K562 (cell line): Measurements from ENCODE around the gene CDCA4. TPM values are rescaled to one million over a fixed set of nuclear protein-coding genes. Genes with fewer than 3 reads are reported as not detected.
"Not testable (repeated sequence)": the region's sequence is repeated elsewhere in the genome, so short reads cannot be mapped to it uniquely, and the experiment has no call there.

Experiments used
- ATAC-seq: fragments of 200-7000 bp; cut with Tn5 transposase; 3 replicates; pipeline ENCODE4 v1.9.1; 2020; ENCODE audit warnings: moderate library complexity
- BruUV-seq: library from RNA; stranded (reverse); fragments of 400-500 nt; replicated peaks from 2 replicates; lab custom pipeline; 2021; lab: Mats Ljungman, UMichigan
- CTCF ChIA-PET: fragments of 300-600 bp; formaldehyde crosslinking; extraction: SDS; loops from one replicate; lab custom pipeline; 2021; ENCODE audit warnings: low intra/inter-chr PET ratio; lab: Yijun Ruan, JAX
- POLR2A ChIA-PET: fragments of 300-600, 350-650 bp; sonication (Branson Sonifier 250); formaldehyde crosslinking; extraction: SDS; loops from one replicate; lab custom pipeline; 2021; ENCODE audit warnings: antibody characterized with exemption, inconsistent platforms; lab: Yijun Ruan, JAX
- DNase-seq, 4 experiments: peaks; one replicate each; pipeline versions ENCODE4 v3.0.0 to v3.0.0-alpha.2; 2011 to 2018; ENCODE audit warnings: low spot score in 3 of 4, mixed read lengths in 3 of 4; ENCODE audit errors: extremely low read depth in 1 of 4
- FAIRE-seq: peaks from 2 replicates; lab custom pipeline; 2011; peaks lifted over from hg19 to GRCh38; lab: Jason Lieb, UNC
- H2AFZ ChIP-seq: 2 replicates; pipeline ENCODE4 v1.6.0; 2011; ENCODE audit warnings: low read depth, low read length, control low read depth, inconsistent platforms
- H3K27ac ChIP-seq: fragments of 200-600 bp; 3 replicates; pipeline ENCODE4 v1.8.0; 2011; ENCODE audit warnings: low read depth, mild to moderate bottlenecking, control low read depth, inconsistent platforms, low read length, moderate library complexity, mixed read lengths; ENCODE audit errors: extremely low read depth
- H3K27me3 ChIP-seq, 2 experiments: fragments of 300-600 bp in 1 of 2; 2 replicates in 1 of 2; 3 replicates in 1 of 2; pipeline versions ENCODE4 v1.6.0 to v1.8.0; 2011; ENCODE audit warnings: inconsistent platforms in 2 of 2, low read length in 2 of 2, mild to moderate bottlenecking in 1 of 2, mixed read lengths in 1 of 2, moderate library complexity in 1 of 2; ENCODE audit not compliant: control insufficient read depth in 2 of 2, insufficient read depth in 2 of 2
- H3K36me3 ChIP-seq: fragments of 300-600 bp; 3 replicates; pipeline ENCODE4 v1.8.0; 2011; ENCODE audit warnings: mild to moderate bottlenecking, low read length, inconsistent platforms; ENCODE audit not compliant: control insufficient read depth, insufficient read depth
- H3K4me1 ChIP-seq, 2 experiments: fragments of 200-600 bp in 1 of 2; replicated peaks in 1 of 2; 2 replicates in 1 of 2; 3 replicates in 1 of 2; pipeline versions ENCODE4 v1.5.1 to v1.8.0; 2011; ENCODE audit warnings: inconsistent platforms in 2 of 2, low read length in 2 of 2, mild to moderate bottlenecking in 1 of 2, mixed read lengths in 1 of 2, moderate library complexity in 1 of 2; ENCODE audit not compliant: control insufficient read depth in 2 of 2, insufficient read depth in 2 of 2
- H3K4me2 ChIP-seq: 2 replicates; pipeline ENCODE4 v1.6.1; 2011; ENCODE audit warnings: low read length, control low read depth, inconsistent platforms, mixed read lengths; ENCODE audit not compliant: insufficient read depth
- H3K4me3 ChIP-seq: fragments of 200-600 bp; sonication (generic), shearing (Covaris generic); 2 replicates; pipeline ENCODE4 v1.5.1; 2016; ENCODE audit warnings: control low read depth, inconsistent platforms
- H3K79me2 ChIP-seq: fragments of 200-600 bp; 3 replicates; pipeline ENCODE4 v1.8.0; 2011; ENCODE audit warnings: low read length, inconsistent platforms; ENCODE audit not compliant: control insufficient read depth, insufficient read depth
- H3K9ac ChIP-seq, 2 experiments: 2 replicates each; pipeline versions ENCODE4 v1.6.0 to v1.6.1; 2011; ENCODE audit warnings: low read depth in 2 of 2, low read length in 2 of 2, control low read depth in 1 of 2, inconsistent platforms in 1 of 2, mild to moderate bottlenecking in 1 of 2, mixed read lengths in 1 of 2; ENCODE audit not compliant: insufficient read depth in 1 of 2
- H3K9me1 ChIP-seq: one replicate; pipeline ENCODE4 v1.6.0; 2011; ENCODE audit warnings: inconsistent platforms, mild to moderate bottlenecking, low read length, moderate library complexity; ENCODE audit not compliant: control insufficient read depth, insufficient read depth
- H3K9me3 ChIP-seq: replicated peaks from 2 replicates; pipeline ENCODE4 v1.5.1; 2011; ENCODE audit warnings: low read depth, low read length, inconsistent platforms; ENCODE audit not compliant: control insufficient read depth, insufficient read depth
- H4K20me1 ChIP-seq: replicated peaks from 2 replicates; pipeline ENCODE4 v1.6.1; 2011; ENCODE audit warnings: low read length, inconsistent platforms, mixed read lengths; ENCODE audit not compliant: control insufficient read depth, insufficient read depth
- ATF7 ChIP-seq: fragments of 450-650 bp; IDR thresholded peaks from 2 replicates; pipeline ENCODE4 v1.7.1; 2014; ENCODE audit warnings: mild to moderate bottlenecking, moderate library complexity
- BHLHE40 ChIP-seq: IDR thresholded peaks from 2 replicates; pipeline ENCODE4 v1.6.1; 2011; ENCODE audit warnings: low read length, improper control_type of control experiment
- ERF ChIP-seq: fragments of 450-650 bp; formaldehyde crosslinking; IDR thresholded peaks from 2 replicates; pipeline ENCODE4 v1.4.0; 2020; ENCODE audit warnings: mild to moderate bottlenecking, mixed read lengths
- FOXK2 ChIP-seq, 2 experiments: fragments of 450-650 bp; IDR thresholded peaks in 1 of 2; conservative IDR thresholded peaks in 1 of 2; 2 replicates each; pipeline ENCODE4 v1.6.1; 2016; ENCODE audit warnings: low read depth in 2 of 2, mild to moderate bottlenecking in 1 of 2
- GATA2 ChIP-seq: sonication (generic); formaldehyde crosslinking; IDR thresholded peaks from 2 replicates; pipeline ENCODE4 v1.4.0; 2020; ENCODE audit warnings: mild to moderate bottlenecking, missing genetic modification reagents
- HOXB6 ChIP-seq: fragments of 250-450 bp; sonication (Bioruptor Pico); IDR thresholded peaks from 2 replicates; pipeline ENCODE4 v1.5.1; 2022; ENCODE audit warnings: mild to moderate bottlenecking, borderline replicate concordance
- L3MBTL2 ChIP-seq: fragments of 450-650 bp; IDR thresholded peaks from 2 replicates; pipeline ENCODE4 v1.6.1; 2016; ENCODE audit warnings: mild to moderate bottlenecking, moderate library complexity
- POLR2B ChIP-seq: fragments of 450-650 bp; IDR thresholded peaks from 2 replicates; pipeline ENCODE4 v1.6.1; 2018; ENCODE audit warnings: low read depth; ENCODE audit not compliant: partially characterized antibody
- RFX1 ChIP-seq: fragments of 450-650 bp; IDR thresholded peaks from 2 replicates; pipeline ENCODE4 v1.6.1; 2016; ENCODE audit warnings: mild to moderate bottlenecking, moderate library complexity
- ZC3H11A ChIP-seq: IDR thresholded peaks from 2 replicates; pipeline ENCODE4 v1.6.1; 2012; ENCODE audit warnings: low read depth, low read length, improper control_type of control experiment
- ZNF830 ChIP-seq: fragments of 250-450 bp; sonication (Bioruptor Pico); IDR thresholded peaks from 2 replicates; pipeline ENCODE4 v1.5.0; 2021; ENCODE audit warnings: mild to moderate bottlenecking
- WGBS: fragments of 100-300 bp; shearing (Covaris generic); methylation state at CpG from one replicate; pipeline ENCODE4 v1.1.6; 2016; ENCODE audit warnings: low coverage, mixed read lengths; ENCODE audit not compliant: insufficient coverage; ENCODE audit errors: missing lambda C conversion rate; 5-methylcytosine and 5-hydroxymethylcytosine counted together
- in situ Hi-C: fragments of 300-500 bp; cut with MboI; formaldehyde crosslinking; loops from 4 replicates; pipeline ENCODE4 v1.15.0; 2018; ENCODE audit warnings: inconsistent platforms, mixed read lengths
- intact Hi-C: fragments of 100-400 bp; cut with micrococcal nuclease; formaldehyde crosslinking; loops from 2 replicates; pipeline ENCODE4 v1.14.2; 2022
- polyA plus RNA-seq, 8 experiments: library from polyadenylated mRNA; depleted of rRNA in 4 of 8; stranded (reverse) in 5 of 8; unstranded in 3 of 8; fragments of >200 nt; fragmentation: Nextera tagmentation in 2 of 8; fragmentation: Illumina TruSeq in 1 of 8; extraction: Ambion mirVana in 2 of 8; extraction: Trizol in 1 of 8; gene quantifications; 2 replicates each; pipeline versions ENCODE4 v1.2.1 to v1.2.3, GENCODE V29; 2011 to 2014; ENCODE audit warnings: inconsistent platforms in 1 of 8, missing spikeins in 1 of 8
- total RNA-seq, 7 experiments: library from RNA; depleted of rRNA in 6 of 7; stranded (reverse); fragments of >200 nt in 6 of 7; fragmentation: Illumina TruSeq in 2 of 7; extraction: Trizol in 2 of 7; gene quantifications; 2 replicates each; pipeline versions ENCODE4 v1.2.1 to v1.2.3, GENCODE V29; 2011 to 2021; ENCODE audit warnings: low replicate concordance in 1 of 7
- TF ChIP-seq, protein P1 (sequence below): fragments of 450-650 bp; IDR thresholded peaks from 2 replicates; pipeline ENCODE4 v1.6.1; 2018; ENCODE audit not compliant: partially characterized antibody

Gene CDCA4
- total and polyA plus RNA-seq, 9 of the 15 experiments (the other 6 are each of a cell fraction or from before 2014, with no cell fraction given): 6.6 to 44.2 (median 23.0) TPM

- H3K9me1 ChIP-seq, in situ Hi-C loops, H3K9me3 ChIP-seq, intact Hi-C loops, H3K4me1 ChIP-seq, H3K4me2 ChIP-seq, H3K4me3 ChIP-seq, H3K27ac ChIP-seq, CTCF ChIA-PET, BruUV-seq, H3K27me3 ChIP-seq, H3K9ac ChIP-seq, ATAC-seq, H3K36me3 ChIP-seq, H2AFZ ChIP-seq, H4K20me1 ChIP-seq, POLR2A ChIA-PET, DNase-seq, H3K79me2 ChIP-seq, FAIRE-seq: not testable (repeated sequence)
- 0 out of 2 replicates have a peak, but pooled peaks have one; percentile 27 for TF ChIP-seq RFX1
- 23% methylated on average over 5 of the region's 5 CpGs for WGBS
Measured at GRCh38 chr14:105032451-105032901, 11.6 kb upstream of the CDCA4 start.

DNA sequence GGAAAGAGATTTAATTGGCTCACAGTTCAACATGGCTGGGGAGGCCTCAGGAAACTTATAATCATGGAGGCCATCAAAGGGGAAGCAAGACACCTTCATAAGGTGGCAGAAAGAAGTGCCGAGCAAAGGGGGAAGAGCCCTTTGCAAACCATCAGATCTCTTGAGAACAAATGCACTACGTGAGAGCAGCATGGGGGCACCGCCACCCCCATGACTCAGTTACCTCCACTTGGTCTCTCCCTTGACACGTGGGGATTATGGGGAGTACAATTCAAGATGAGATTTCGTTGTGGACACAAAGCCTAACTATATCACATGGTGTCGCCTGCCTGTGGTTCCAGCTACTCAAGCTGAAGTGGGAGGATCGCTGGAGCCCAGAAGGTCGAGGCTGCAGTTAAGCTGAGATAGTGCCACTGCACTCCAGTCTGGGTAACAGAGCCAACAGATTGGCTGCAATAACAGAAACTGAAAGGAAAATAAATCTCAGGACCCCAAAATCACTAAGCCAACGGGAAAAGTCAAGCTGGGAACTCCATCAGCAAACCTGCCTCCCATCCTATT, 10.0 kb upstream of the CDCA4 start:
- Histone ChIP-seq H3K4me3 (no peak overlapping the region), H3K36me3 (no peaks in the 10 kb centered on the region), H4K20me1 (no peaks in the 10 kb centered on the region), H3K4me2 (peak overlapping the region; percentile 25; the same call in 1 of the 2 replicates), H2AFZ (peak overlapping the region; percentile 82), H3K4me1 (no peaks in the 10 kb centered on the region; a peak in 1 of 5 replicates), H3K27ac (no peak overlapping the region), H3K27me3 (no peaks in the 10 kb centered on the region), H3K9ac (peak overlapping the region in 1 of 2 experiments; percentile 20; a peak in 1 of 4 replicates), H3K9me3 (no peaks in the 10 kb centered on the region), H3K79me2 (no peaks in the 10 kb centered on the region), H3K9me1 (no peaks in the 10 kb centered on the region)
- no peak for FAIRE-seq
- no TSS peak for BruUV-seq
- ChIA-PET POLR2A (interaction anchor here (0.6 to 0.8 kb wide), 2 partner anchors 11 to 12 kb away, joined by 3 to 5 read pairs; no protein-coding TSS in a partner anchor), CTCF (no interaction called here)
- 0 out of 4 replicates have a peak, but pooled peaks of 1 of the 2 experiments have one; percentile 23 for TF ChIP-seq FOXK2 (conservative IDR thresholded peaks at IDR 0.05 in 1 of 2, IDR thresholded peaks at IDR 0.05 in 1 of 2; ENCODE audit: low read depth in 2 of 2)
- TF ChIP-seq POLR2B: no peak
- peak; percentile 18; the same call in 1 of the 2 replicates for TF ChIP-seq ATF7
- TF ChIP-seq HOXB6 (CRISPR knock-in tag): no peak
- TF ChIP-seq ZC3H11A: no peak
- no peak for TF ChIP-seq GATA2 (CRISPR knock-in tag)
- peak; percentile 26; the same call in 1 of the 2 replicates for TF ChIP-seq BHLHE40
- TF ChIP-seq, protein P1, sequence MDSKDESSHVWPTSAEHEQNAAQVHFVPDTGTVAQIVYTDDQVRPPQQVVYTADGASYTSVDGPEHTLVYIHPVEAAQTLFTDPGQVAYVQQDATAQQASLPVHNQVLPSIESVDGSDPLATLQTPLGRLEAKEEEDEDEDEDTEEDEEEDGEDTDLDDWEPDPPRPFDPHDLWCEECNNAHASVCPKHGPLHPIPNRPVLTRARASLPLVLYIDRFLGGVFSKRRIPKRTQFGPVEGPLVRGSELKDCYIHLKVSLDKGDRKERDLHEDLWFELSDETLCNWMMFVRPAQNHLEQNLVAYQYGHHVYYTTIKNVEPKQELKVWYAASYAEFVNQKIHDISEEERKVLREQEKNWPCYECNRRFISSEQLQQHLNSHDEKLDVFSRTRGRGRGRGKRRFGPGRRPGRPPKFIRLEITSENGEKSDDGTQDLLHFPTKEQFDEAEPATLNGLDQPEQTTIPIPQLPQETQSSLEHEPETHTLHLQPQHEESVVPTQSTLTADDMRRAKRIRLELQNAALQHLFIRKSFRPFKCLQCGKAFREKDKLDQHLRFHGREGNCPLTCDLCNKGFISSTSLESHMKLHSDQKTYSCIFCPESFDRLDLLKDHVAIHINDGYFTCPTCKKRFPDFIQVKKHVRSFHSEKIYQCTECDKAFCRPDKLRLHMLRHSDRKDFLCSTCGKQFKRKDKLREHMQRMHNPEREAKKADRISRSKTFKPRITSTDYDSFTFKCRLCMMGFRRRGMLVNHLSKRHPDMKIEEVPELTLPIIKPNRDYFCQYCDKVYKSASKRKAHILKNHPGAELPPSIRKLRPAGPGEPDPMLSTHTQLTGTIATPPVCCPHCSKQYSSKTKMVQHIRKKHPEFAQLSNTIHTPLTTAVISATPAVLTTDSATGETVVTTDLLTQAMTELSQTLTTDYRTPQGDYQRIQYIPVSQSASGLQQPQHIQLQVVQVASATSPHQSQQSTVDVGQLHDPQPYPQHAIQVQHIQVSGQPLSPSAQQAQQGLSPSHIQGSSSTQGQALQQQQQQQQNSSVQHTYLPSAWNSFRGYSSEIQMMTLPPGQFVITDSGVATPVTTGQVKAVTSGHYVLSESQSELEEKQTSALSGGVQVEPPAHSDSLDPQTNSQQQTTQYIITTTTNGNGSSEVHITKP: peak; percentile 94
- TF ChIP-seq ZNF830: no peak
- no peak for TF ChIP-seq ERF (CRISPR knock-in tag)
- peak; percentile 48 for TF ChIP-seq L3MBTL2
- in situ Hi-C loops (no loop called here), intact Hi-C loops (no loop called here)
- WGBS: 12% methylated on average over 5 of the region's 9 CpGs
- peak; percentile 52; the same call in 1 of the 3 replicates for ATAC-seq
- DNase-seq: peak in 1 of 4 experiments; percentile 27
